AG10803 (cell line): Measurements from ENCODE around the gene FGFR3.
"Not testable (repeated sequence)": the region's sequence is repeated elsewhere in the genome, so short reads cannot be mapped to it uniquely, and the experiment has no call there.

ENCODE experiments used
- DNase-seq: peaks from one replicate; pipeline ENCODE4 v3.0.0; 2010; ENCODE audit warnings: low read depth
- H3K4me3 ChIP-seq: 2 replicates; pipeline ENCODE4 v1.5.1; 2011; ENCODE audit warnings: mild to moderate bottlenecking, low read length, control low read depth
- CTCF ChIP-seq: conservative IDR thresholded peaks from 2 replicates; pipeline ENCODE4 v1.5.1; 2011; ENCODE audit warnings: mild to moderate bottlenecking, low read length, control low read depth, inconsistent platforms

Gene FGFR3

GRCh38 chr4:1843852-1844251 lies 50.8 kb downstream of the FGFR3 start:
- TF ChIP-seq CTCF = no peak
- DNase-seq = peak; percentile 64
- no peak overlapping the region for H3K4me3 ChIP-seq

GRCh38 chr4:1844618-1845017 lies 51.5 kb downstream of the FGFR3 start:
- H3K4me3 ChIP-seq = not testable (repeated sequence)

GRCh38 chr4:1846580-1846979 lies 53.5 kb downstream of the FGFR3 start:
- TF ChIP-seq CTCF = no peak
- no peak overlapping the region for H3K4me3 ChIP-seq
- DNase-seq = no peak

More at GRCh38 chr4:1844618-1845017, 51.5 kb downstream of the FGFR3 start:
- not testable (repeated sequence) for DNase-seq

GRCh38 chr4:1850276-1850675 lies 57.2 kb downstream of the FGFR3 start:
- H3K4me3 ChIP-seq = no peak overlapping the region
- no peak for DNase-seq
- no peak for TF ChIP-seq CTCF

GRCh38 chr4:1851160-1851559 lies 58.1 kb downstream of the FGFR3 start:
- H3K4me3 ChIP-seq = no peak overlapping the region
- no peak for TF ChIP-seq CTCF
- no peak for DNase-seq

- no peak overlapping the region for H3K4me3 ChIP-seq
- TF ChIP-seq CTCF = no peak
- peak; percentile 18 for DNase-seq
These were observed 58.7 kb downstream of the FGFR3 start for GRCh38 chr4:1851575-1852410.

GRCh38 chr4:1852904-1853623 lies 60.0 kb downstream of the FGFR3 start:
- no peak overlapping the region for H3K4me3 ChIP-seq
- DNase-seq = no peak
- no peak for TF ChIP-seq CTCF
